ENCODE data around the gene E2F1.
A peak's percentile ranks its signal among the peaks of the same experiment; 100 is the strongest.

E2F1 gene

DNA sequence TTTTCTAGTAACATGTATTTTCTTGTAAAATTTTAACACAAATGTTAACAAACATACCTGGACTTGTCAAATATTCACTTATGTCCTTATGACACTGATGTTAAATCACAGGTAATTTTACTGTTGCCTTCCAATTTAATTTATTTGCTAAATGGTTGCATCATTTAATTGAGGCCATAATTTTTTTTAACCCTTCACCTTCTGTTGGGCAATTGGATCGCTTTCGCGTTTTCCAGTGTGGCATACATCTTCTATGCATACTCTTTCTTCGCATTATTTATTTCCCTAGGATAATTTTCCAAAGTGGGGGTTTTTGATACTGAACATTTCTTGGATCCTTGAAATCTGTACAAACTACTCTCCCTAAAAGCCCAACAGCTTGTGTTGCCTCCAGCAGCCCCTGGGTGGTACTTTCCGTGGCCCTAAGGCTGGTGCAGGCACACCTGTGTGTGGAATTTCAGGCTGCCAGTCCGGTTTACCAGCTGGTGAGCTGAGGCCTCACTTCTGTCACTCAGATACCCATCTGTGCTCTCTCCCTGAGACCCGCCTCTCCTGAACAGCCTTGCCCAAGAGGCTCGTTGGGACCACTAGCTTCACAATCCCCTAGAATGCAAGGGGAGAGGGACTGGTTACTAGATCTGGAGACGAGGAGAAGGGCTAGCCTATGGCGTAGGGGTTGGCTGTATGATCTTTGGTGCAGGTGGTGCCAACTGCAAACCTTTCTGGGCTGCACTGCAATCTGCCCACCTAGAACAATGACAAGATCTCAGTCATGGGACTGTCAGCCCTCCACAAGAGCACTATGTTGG lies 35.2 kb downstream of the E2F1 start:
- ATAC-seq: no peak
- TF ChIP-seq ZFP30 (CRISPR knock-in tag; IDR thresholded peaks at IDR 0.05) (no peak), CSDC2 (CRISPR knock-in tag; IDR thresholded peaks at IDR 0.05) (no peak), ISL1 (CRISPR knock-in tag; IDR thresholded peaks at IDR 0.05) (no peak), ZNF8 (CRISPR knock-in tag; IDR thresholded peaks at IDR 0.05) (no peak), RARB (CRISPR knock-in tag; IDR thresholded peaks at IDR 0.05) (no peak)
- TF ChIP-seq, protein P1, sequence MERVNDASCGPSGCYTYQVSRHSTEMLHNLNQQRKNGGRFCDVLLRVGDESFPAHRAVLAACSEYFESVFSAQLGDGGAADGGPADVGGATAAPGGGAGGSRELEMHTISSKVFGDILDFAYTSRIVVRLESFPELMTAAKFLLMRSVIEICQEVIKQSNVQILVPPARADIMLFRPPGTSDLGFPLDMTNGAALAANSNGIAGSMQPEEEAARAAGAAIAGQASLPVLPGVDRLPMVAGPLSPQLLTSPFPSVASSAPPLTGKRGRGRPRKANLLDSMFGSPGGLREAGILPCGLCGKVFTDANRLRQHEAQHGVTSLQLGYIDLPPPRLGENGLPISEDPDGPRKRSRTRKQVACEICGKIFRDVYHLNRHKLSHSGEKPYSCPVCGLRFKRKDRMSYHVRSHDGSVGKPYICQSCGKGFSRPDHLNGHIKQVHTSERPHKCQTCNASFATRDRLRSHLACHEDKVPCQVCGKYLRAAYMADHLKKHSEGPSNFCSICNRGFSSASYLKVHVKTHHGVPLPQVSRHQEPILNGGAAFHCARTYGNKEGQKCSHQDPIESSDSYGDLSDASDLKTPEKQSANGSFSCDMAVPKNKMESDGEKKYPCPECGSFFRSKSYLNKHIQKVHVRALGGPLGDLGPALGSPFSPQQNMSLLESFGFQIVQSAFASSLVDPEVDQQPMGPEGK (CRISPR knock-in tag; IDR thresholded peaks at IDR 0.05; ENCODE audit: borderline replicate concordance): no peak
- TF ChIP-seq, protein P2, sequence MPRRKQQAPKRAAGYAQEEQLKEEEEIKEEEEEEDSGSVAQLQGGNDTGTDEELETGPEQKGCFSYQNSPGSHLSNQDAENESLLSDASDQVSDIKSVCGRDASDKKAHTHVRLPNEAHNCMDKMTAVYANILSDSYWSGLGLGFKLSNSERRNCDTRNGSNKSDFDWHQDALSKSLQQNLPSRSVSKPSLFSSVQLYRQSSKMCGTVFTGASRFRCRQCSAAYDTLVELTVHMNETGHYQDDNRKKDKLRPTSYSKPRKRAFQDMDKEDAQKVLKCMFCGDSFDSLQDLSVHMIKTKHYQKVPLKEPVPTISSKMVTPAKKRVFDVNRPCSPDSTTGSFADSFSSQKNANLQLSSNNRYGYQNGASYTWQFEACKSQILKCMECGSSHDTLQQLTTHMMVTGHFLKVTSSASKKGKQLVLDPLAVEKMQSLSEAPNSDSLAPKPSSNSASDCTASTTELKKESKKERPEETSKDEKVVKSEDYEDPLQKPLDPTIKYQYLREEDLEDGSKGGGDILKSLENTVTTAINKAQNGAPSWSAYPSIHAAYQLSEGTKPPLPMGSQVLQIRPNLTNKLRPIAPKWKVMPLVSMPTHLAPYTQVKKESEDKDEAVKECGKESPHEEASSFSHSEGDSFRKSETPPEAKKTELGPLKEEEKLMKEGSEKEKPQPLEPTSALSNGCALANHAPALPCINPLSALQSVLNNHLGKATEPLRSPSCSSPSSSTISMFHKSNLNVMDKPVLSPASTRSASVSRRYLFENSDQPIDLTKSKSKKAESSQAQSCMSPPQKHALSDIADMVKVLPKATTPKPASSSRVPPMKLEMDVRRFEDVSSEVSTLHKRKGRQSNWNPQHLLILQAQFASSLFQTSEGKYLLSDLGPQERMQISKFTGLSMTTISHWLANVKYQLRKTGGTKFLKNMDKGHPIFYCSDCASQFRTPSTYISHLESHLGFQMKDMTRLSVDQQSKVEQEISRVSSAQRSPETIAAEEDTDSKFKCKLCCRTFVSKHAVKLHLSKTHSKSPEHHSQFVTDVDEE (CRISPR knock-in tag; IDR thresholded peaks at IDR 0.05): no peak

DNA sequence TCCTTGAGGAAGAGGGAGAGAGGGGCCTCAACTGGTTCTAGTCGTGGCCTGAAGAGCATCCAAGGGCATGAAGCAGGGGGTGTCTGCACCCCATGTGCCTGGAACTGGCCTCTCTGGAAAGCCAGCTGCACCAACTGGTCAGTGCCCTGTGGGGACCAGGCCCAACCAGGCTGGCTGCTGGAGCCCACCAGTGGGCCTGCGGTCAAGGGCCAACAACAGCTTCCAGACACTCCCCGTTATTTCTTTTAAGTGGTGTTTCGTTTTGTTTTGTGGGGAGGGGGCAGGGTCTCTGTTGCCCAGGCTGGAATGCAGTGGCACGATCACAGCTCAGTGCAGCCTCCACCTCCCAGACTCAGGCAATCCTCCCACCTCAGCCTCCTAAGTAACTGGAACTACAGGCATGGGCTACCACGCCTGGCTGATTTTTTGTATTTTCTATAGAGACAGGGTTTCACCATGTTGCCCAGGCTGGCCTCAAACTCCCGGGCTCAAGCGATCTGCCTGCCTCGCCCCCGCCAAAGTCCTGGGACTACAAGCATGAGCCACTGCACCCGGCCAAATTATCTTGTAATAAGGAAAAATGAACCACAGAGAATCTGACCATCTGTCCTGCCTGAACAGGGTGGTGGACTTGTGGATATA lies 36.0 kb downstream of the E2F1 start:
- TF ChIP-seq ZC3H10 (CRISPR knock-in tag; IDR thresholded peaks at IDR 0.05) (no peak), CSDC2 (CRISPR knock-in tag; IDR thresholded peaks at IDR 0.05) (no peak), SNAI2 (CRISPR knock-in tag; IDR thresholded peaks at IDR 0.05) (no peak), TCF4 (CRISPR knock-in tag; IDR thresholded peaks at IDR 0.05; ENCODE audit: borderline replicate concordance) (no peak), GLIS3 (CRISPR knock-in tag; IDR thresholded peaks at IDR 0.05) (no peak), BACH2 (CRISPR knock-in tag; IDR thresholded peaks at IDR 0.05; ENCODE audit: borderline replicate concordance) (no peak), PPARA (CRISPR knock-in tag; IDR thresholded peaks at IDR 0.05; ENCODE audit: borderline replicate concordance) (no peak), ISL1 (CRISPR knock-in tag; IDR thresholded peaks at IDR 0.05) (no peak), ZNF8 (CRISPR knock-in tag; IDR thresholded peaks at IDR 0.05) (no peak), ESRRG (CRISPR knock-in tag; IDR thresholded peaks at IDR 0.05) (no peak), ARNTL (CRISPR knock-in tag; IDR thresholded peaks at IDR 0.05; ENCODE audit: borderline replicate concordance, low read depth) (no peak), RARB (CRISPR knock-in tag; IDR thresholded peaks at IDR 0.05) (no peak), ZNF70 (CRISPR knock-in tag; IDR thresholded peaks at IDR 0.05) (no peak), ZNF565 (CRISPR knock-in tag; conservative IDR thresholded peaks at IDR 0.05; ENCODE audit: low read depth) (no peak), TOX (CRISPR knock-in tag; IDR thresholded peaks at IDR 0.05; ENCODE audit: borderline replicate concordance) (no peak)
- TF ChIP-seq, protein P1 (CRISPR knock-in tag; IDR thresholded peaks at IDR 0.05; ENCODE audit: borderline replicate concordance): no peak
- TF ChIP-seq, protein P3, sequence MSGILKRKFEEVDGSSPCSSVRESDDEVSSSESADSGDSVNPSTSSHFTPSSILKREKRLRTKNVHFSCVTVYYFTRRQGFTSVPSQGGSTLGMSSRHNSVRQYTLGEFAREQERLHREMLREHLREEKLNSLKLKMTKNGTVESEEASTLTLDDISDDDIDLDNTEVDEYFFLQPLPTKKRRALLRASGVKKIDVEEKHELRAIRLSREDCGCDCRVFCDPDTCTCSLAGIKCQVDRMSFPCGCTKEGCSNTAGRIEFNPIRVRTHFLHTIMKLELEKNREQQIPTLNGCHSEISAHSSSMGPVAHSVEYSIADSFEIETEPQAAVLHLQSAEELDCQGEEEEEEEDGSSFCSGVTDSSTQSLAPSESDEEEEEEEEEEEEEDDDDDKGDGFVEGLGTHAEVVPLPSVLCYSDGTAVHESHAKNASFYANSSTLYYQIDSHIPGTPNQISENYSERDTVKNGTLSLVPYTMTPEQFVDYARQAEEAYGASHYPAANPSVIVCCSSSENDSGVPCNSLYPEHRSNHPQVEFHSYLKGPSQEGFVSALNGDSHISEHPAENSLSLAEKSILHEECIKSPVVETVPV (CRISPR knock-in tag; IDR thresholded peaks at IDR 0.05): no peak
- ATAC-seq: no peak

DNA sequence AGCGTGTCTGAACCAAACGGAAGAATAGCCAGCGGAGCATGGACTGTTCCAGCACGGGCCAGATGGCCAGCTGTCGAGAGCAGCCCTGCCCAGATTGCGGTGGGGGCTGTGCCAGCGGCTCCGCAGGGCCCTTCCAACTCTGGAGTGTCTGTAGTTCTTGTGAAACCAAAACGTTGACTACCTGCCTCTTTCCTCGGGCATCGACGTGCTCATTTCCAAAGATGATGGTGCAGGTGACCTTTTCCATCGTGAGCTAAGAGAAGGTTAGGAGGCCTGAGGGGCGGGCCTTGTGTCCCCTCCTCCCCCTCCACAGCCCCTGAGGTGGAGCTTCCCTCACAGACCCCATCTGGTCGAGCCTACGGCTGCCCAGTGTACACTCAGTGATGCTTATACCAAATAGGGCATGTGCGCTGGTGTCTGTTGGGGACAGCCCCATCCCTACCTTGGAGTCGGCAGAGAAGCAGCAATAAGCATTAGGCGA lies 36.9 kb downstream of the E2F1 start:
- peak; percentile 8; the same call in 1 of the 3 replicates for ATAC-seq
- TF ChIP-seq SNAI2 (CRISPR knock-in tag; IDR thresholded peaks at IDR 0.05): no peak
- TF ChIP-seq, protein P2 (CRISPR knock-in tag; IDR thresholded peaks at IDR 0.05): no peak
- no peak; the same call in 1 of the 2 replicates for TF ChIP-seq TCF4 (CRISPR knock-in tag; IDR thresholded peaks at IDR 0.05; ENCODE audit: borderline replicate concordance)
- TF ChIP-seq ZFP30 (CRISPR knock-in tag; IDR thresholded peaks at IDR 0.05): no peak
- TF ChIP-seq, protein P4, sequence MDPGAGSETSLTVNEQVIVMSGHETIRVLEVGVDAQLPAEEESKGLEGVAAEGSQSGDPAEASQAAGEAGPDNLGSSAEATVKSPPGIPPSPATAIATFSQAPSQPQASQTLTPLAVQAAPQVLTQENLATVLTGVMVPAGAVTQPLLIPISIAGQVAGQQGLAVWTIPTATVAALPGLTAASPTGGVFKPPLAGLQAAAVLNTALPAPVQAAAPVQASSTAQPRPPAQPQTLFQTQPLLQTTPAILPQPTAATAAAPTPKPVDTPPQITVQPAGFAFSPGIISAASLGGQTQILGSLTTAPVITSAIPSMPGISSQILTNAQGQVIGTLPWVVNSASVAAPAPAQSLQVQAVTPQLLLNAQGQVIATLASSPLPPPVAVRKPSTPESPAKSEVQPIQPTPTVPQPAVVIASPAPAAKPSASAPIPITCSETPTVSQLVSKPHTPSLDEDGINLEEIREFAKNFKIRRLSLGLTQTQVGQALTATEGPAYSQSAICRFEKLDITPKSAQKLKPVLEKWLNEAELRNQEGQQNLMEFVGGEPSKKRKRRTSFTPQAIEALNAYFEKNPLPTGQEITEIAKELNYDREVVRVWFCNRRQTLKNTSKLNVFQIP (CRISPR knock-in tag; IDR thresholded peaks at IDR 0.05; ENCODE audit: borderline replicate concordance, low read depth): no peak
- no peak for TF ChIP-seq ZNF70 (CRISPR knock-in tag; IDR thresholded peaks at IDR 0.05)
- TF ChIP-seq, protein P1 (CRISPR knock-in tag; IDR thresholded peaks at IDR 0.05; ENCODE audit: borderline replicate concordance): no peak
- no peak for TF ChIP-seq BACH2 (CRISPR knock-in tag; IDR thresholded peaks at IDR 0.05; ENCODE audit: borderline replicate concordance)
- TF ChIP-seq ZNF8 (CRISPR knock-in tag; IDR thresholded peaks at IDR 0.05): no peak

Data from SK-N-SH treated with all-trans-retinoic acid at 6 μM for 48 hours (cell line).